HEK293 (cell line): ENCODE results near the gene LILRA2.

ENCODE experiments used
- CTCF ChIA-PET: fragments of 350-600 bp; formaldehyde crosslinking; extraction: SDS; loops from one replicate; lab custom pipeline; 2021; ENCODE audit warnings: antibody characterized with exemption; lab: Yijun Ruan, JAX
- POLR2A ChIA-PET: fragments of 300-600 bp; formaldehyde crosslinking; extraction: SDS; loops from one replicate; lab custom pipeline; 2020; ENCODE audit warnings: antibody characterized with exemption, inconsistent platforms; lab: Yijun Ruan, JAX
- H3K27ac ChIP-seq: fragments of 200-500 bp; sonication (Bioruptor generic); 2 replicates; pipeline ENCODE4 v1.5.1; 2014; ENCODE audit warnings: low read depth, low read length, control low read depth, inconsistent platforms; ENCODE audit errors: extremely low read depth
- H3K36me3 ChIP-seq, 2 experiments: fragments of 200-500 bp in 1 of 2; sonication (Bioruptor generic) in 1 of 2; 1 replicate in 1 of 2; 2 replicates in 1 of 2; pipeline ENCODE4 v1.5.1; 2014 to 2017; ENCODE audit warnings: inconsistent platforms in 2 of 2, low read length in 2 of 2; ENCODE audit not compliant: control insufficient read depth in 2 of 2, insufficient read depth in 1 of 2
- H3K4me1 ChIP-seq: fragments of 200-500 bp; sonication (Bioruptor generic); 2 replicates; pipeline ENCODE4 v1.5.1; 2014; ENCODE audit warnings: mild to moderate bottlenecking, low read length, inconsistent platforms; ENCODE audit not compliant: control insufficient read depth, insufficient read depth
- H3K4me3 ChIP-seq: 2 replicates; pipeline ENCODE4 v1.5.1; 2011; ENCODE audit warnings: low read depth, mild to moderate bottlenecking, control low read depth, low read length, moderate library complexity
- H3K9me3 ChIP-seq: fragments of 200-500 bp; sonication (Bioruptor generic); 2 replicates; pipeline ENCODE4 v1.5.1; 2014; ENCODE audit warnings: low read depth, low read length, inconsistent platforms; ENCODE audit not compliant: control insufficient read depth, insufficient read depth
- BCL6B ChIP-seq: fragments of 450-650 bp; formaldehyde crosslinking; IDR thresholded peaks from 2 replicates; pipeline ENCODE4 v1.5.1; 2017; ENCODE audit warnings: missing biosample characterization, missing genetic modification characterization
- GFI1B ChIP-seq: fragments of 450-650 bp; formaldehyde crosslinking; IDR thresholded peaks from 2 replicates; pipeline ENCODE4 v1.5.1; 2016; ENCODE audit warnings: missing biosample characterization, missing genetic modification characterization
- GLI2 ChIP-seq: fragments of 450-650 bp; formaldehyde crosslinking; IDR thresholded peaks from 2 replicates; pipeline ENCODE4; 2017; ENCODE audit warnings: missing biosample characterization, missing genetic modification characterization, low read depth, borderline replicate concordance
- HOXD13 ChIP-seq: sonication (generic); formaldehyde crosslinking; IDR thresholded peaks from 2 replicates; pipeline ENCODE4 v1.8.0; 2022; ENCODE audit warnings: missing genetic modification reagents, borderline replicate concordance
- KLF7 ChIP-seq: fragments of 450-650 bp; formaldehyde crosslinking; IDR thresholded peaks from 2 replicates; pipeline ENCODE4 v1.5.1; 2016; ENCODE audit warnings: missing biosample characterization, missing genetic modification characterization, borderline replicate concordance
- KLF9 ChIP-seq: fragments of 450-650 bp; formaldehyde crosslinking; IDR thresholded peaks from 2 replicates; pipeline ENCODE4 v1.5.1; 2016; ENCODE audit warnings: missing biosample characterization, missing genetic modification characterization, low read depth
- PRDM6 ChIP-seq: fragments of 450-650 bp; formaldehyde crosslinking; IDR thresholded peaks from 2 replicates; pipeline ENCODE4 v1.5.1; 2017; ENCODE audit warnings: missing biosample characterization, missing genetic modification characterization
- SALL2 ChIP-seq: fragments of 450-650 bp; formaldehyde crosslinking; IDR thresholded peaks from 2 replicates; pipeline ENCODE4 v1.5.0; 2017; ENCODE audit warnings: missing biosample characterization, mild to moderate bottlenecking, missing genetic modification characterization, borderline replicate concordance
- ZBTB26 ChIP-seq: fragments of 450-650 bp; formaldehyde crosslinking; optimal IDR thresholded peaks from 2 replicates; pipeline ENCODE3; 2016; ENCODE audit warnings: missing biosample characterization, mild to moderate bottlenecking, missing genetic modification characterization
- ZFP69B ChIP-seq: fragments of 450-650 bp; formaldehyde crosslinking; IDR thresholded peaks from 2 replicates; pipeline ENCODE4 v1.5.1; 2016; ENCODE audit warnings: missing biosample characterization, missing genetic modification characterization
- ZNF114 ChIP-seq: fragments of 450-650 bp; formaldehyde crosslinking; IDR thresholded peaks from 2 replicates; pipeline ENCODE4 v1.5.0; 2017; ENCODE audit warnings: missing biosample characterization, missing genetic modification characterization
- ZNF133 ChIP-seq: fragments of 450-650 bp; formaldehyde crosslinking; IDR thresholded peaks from 2 replicates; pipeline ENCODE4 v1.5.1; 2016; ENCODE audit warnings: missing biosample characterization, missing genetic modification characterization
- ZNF146 ChIP-seq: fragments of 450-650 bp; formaldehyde crosslinking; IDR thresholded peaks from 2 replicates; pipeline ENCODE4 v1.5.1; 2016; ENCODE audit warnings: missing biosample characterization, missing genetic modification characterization
- ZNF148 ChIP-seq: fragments of 450-650 bp; formaldehyde crosslinking; IDR thresholded peaks from 2 replicates; pipeline ENCODE4 v1.5.0; 2017; ENCODE audit warnings: missing biosample characterization, missing genetic modification characterization, borderline replicate concordance
- ZNF174 ChIP-seq: fragments of 450-650 bp; formaldehyde crosslinking; IDR thresholded peaks from 2 replicates; pipeline ENCODE4 v1.5.0; 2017; ENCODE audit warnings: missing biosample characterization, mild to moderate bottlenecking, missing genetic modification characterization
- ZNF202 ChIP-seq: fragments of 450-650 bp; formaldehyde crosslinking; IDR thresholded peaks from 2 replicates; pipeline ENCODE4 v1.5.1; 2016; ENCODE audit warnings: missing biosample characterization, missing genetic modification characterization, borderline replicate concordance
- ZNF23 ChIP-seq: fragments of 450-650 bp; formaldehyde crosslinking; IDR thresholded peaks from 2 replicates; pipeline ENCODE4 v1.5.1; 2016; ENCODE audit warnings: missing biosample characterization, missing genetic modification characterization, borderline replicate concordance
- ZNF341 ChIP-seq: fragments of 450-650 bp; formaldehyde crosslinking; IDR thresholded peaks from 2 replicates; pipeline ENCODE4; 2016; ENCODE audit warnings: low read depth, missing biosample characterization, missing genetic modification characterization
- ZNF394 ChIP-seq: fragments of 450-650 bp; formaldehyde crosslinking; IDR thresholded peaks from 2 replicates; pipeline ENCODE4 v1.5.1; 2016; ENCODE audit warnings: missing biosample characterization, missing genetic modification characterization, mild to moderate bottlenecking, moderate library complexity, borderline replicate concordance
- ZNF529 ChIP-seq: fragments of 450-650 bp; formaldehyde crosslinking; IDR thresholded peaks from 2 replicates; pipeline ENCODE4 v1.5.1; 2017; ENCODE audit warnings: missing genetic modification characterization, missing biosample characterization; ENCODE audit not compliant: insufficient replicate concordance
- ZNF585B ChIP-seq: fragments of 450-650 bp; formaldehyde crosslinking; IDR thresholded peaks from 2 replicates; pipeline ENCODE4 v1.5.1; 2016; ENCODE audit warnings: missing biosample characterization, missing genetic modification characterization
- ZNF600 ChIP-seq: fragments of 450-650 bp; formaldehyde crosslinking; IDR thresholded peaks from 2 replicates; pipeline ENCODE4 v1.5.1; 2016; ENCODE audit warnings: missing biosample characterization, missing genetic modification characterization
- ZNF626 ChIP-seq: fragments of 450-650 bp; sonication (Bioruptor Pico); formaldehyde crosslinking; IDR thresholded peaks from 2 replicates; pipeline ENCODE4 v1.5.1; 2018; ENCODE audit warnings: missing biosample characterization, missing genetic modification characterization, inconsistent platforms
- ZNF768 ChIP-seq: fragments of 450-650 bp; formaldehyde crosslinking; IDR thresholded peaks from 2 replicates; pipeline ENCODE4 v1.5.1; 2018; ENCODE audit warnings: missing biosample characterization, mild to moderate bottlenecking, missing genetic modification characterization
- TF ChIP-seq, protein P1 (sequence below): fragments of 450-650 bp; IDR thresholded peaks from 2 replicates; pipeline ENCODE4 v1.5.1; 2018; ENCODE audit warnings: missing biosample characterization, missing genetic modification characterization
- TF ChIP-seq, protein P2 (sequence below): fragments of 450-650 bp; formaldehyde crosslinking; IDR thresholded peaks from 2 replicates; pipeline ENCODE4 v1.5.1; 2016; ENCODE audit warnings: missing biosample characterization, missing genetic modification characterization, borderline replicate concordance

LILRA2 gene

DNA sequence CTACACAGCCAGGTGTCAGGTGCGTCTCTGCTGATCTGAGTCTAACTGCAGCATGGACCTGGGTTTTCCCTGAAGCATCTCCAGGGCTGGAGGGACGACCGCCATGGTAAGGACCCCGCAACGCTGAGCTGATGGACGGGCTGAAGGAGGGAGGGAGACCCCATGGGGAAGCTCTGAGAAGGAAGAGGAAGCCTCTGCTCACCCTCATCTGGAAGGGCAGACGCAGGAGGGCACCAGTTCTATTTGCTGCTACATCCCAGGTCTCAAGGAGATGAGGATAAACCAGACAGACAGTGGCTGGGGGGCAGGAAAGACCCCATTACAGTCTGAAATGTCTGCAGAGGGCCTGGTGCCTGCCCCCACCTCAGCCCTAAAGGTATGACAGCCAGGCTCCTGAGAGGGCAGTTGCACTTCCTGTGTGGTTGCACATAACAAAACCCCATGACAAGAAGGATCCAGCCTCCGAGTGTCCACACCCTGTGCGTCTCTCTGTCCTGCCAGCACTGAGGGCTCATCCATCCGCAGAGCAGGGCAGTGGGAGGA, at the start of gene LILRA2:
Gene LILRA2 (plus strand): TSS at position 461 of the 543 bp plus-strand sequence. CDS start 89 bp downstream, outside the sequence.
- CTCF ChIA-PET = no interaction called here

DNA sequence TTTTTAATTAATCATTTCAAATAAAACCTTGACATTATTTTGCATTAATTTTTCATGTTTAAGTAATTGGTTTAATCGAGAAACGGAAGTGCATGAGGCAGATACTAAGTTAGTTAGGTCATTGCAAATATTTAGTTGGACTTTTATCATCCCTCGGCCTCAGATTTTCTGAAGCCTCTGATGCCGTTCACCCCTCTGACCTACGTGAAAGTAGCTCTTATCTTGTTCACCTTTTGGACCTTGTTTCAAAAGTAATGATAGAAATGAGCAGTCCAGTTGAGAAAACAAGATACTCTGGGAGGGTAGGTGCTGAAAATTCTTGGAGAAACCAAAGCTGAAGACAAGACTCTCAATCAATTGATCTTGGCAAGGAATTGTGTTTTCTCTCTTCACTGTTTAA, 48.0 kb upstream of the LILRA2 start:
- Histone ChIP-seq H3K36me3 (no peaks in the 10 kb centered on the region), H3K9me3 (no peaks in the 10 kb centered on the region), H3K27ac (no peak overlapping the region), H3K4me1 (no peaks in the 10 kb centered on the region), H3K4me3 (no peak overlapping the region)
- ChIA-PET POLR2A (no interaction called here), CTCF (interaction anchor here (1.5 kb wide), 1 partner anchor 47 kb away, joined by 8 read pairs; no protein-coding TSS in a partner anchor)
- TF ChIP-seq, protein P1, sequence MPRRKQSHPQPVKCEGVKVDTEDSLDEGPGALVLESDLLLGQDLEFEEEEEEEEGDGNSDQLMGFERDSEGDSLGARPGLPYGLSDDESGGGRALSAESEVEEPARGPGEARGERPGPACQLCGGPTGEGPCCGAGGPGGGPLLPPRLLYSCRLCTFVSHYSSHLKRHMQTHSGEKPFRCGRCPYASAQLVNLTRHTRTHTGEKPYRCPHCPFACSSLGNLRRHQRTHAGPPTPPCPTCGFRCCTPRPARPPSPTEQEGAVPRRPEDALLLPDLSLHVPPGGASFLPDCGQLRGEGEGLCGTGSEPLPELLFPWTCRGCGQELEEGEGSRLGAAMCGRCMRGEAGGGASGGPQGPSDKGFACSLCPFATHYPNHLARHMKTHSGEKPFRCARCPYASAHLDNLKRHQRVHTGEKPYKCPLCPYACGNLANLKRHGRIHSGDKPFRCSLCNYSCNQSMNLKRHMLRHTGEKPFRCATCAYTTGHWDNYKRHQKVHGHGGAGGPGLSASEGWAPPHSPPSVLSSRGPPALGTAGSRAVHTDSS (tag by site-specific recombination) = no peak
- TF ChIP-seq ZNF148 (tag by site-specific recombination) = no peak
- no peak for TF ChIP-seq ZNF394
- TF ChIP-seq GFI1B (tag by site-specific recombination) = no peak
- no peak for TF ChIP-seq ZFP69B (tag by site-specific recombination)
- TF ChIP-seq PRDM6 (tag by site-specific recombination) = no peak
- TF ChIP-seq ZNF174 (tag by site-specific recombination) = no peak

More for the DNA sequence above, at the start of gene LILRA2:
- H3K4me3 ChIP-seq = no peak within 1 kb of the TSS
- H3K27ac ChIP-seq = no peak within 1 kb of the TSS
- no peaks in the 10 kb centered on the region for H3K9me3 ChIP-seq
- no peaks in the 10 kb centered on the region for H3K4me1 ChIP-seq
- TF ChIP-seq KLF9 (tag by site-specific recombination) = no peak
- no peak for TF ChIP-seq KLF7 (tag by site-specific recombination)
- no peak for TF ChIP-seq SALL2 (tag by site-specific recombination)
- TF ChIP-seq ZNF146 = no peak
- no peak for TF ChIP-seq GLI2 (tag by site-specific recombination)
- no peak for TF ChIP-seq ZNF600 (tag by site-specific recombination)
- no peak for TF ChIP-seq ZNF133 (tag by site-specific recombination)
- TF ChIP-seq ZNF23 (tag by site-specific recombination) = no peak
- TF ChIP-seq ZNF114 (tag by site-specific recombination) = no peak
- no peak for TF ChIP-seq ZNF341 (tag by site-specific recombination)
- TF ChIP-seq, protein P2, sequence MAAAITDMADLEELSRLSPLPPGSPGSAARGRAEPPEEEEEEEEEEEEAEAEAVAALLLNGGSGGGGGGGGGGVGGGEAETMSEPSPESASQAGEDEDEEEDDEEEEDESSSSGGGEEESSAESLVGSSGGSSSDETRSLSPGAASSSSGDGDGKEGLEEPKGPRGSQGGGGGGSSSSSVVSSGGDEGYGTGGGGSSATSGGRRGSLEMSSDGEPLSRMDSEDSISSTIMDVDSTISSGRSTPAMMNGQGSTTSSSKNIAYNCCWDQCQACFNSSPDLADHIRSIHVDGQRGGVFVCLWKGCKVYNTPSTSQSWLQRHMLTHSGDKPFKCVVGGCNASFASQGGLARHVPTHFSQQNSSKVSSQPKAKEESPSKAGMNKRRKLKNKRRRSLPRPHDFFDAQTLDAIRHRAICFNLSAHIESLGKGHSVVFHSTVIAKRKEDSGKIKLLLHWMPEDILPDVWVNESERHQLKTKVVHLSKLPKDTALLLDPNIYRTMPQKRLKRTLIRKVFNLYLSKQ (tag by site-specific recombination) = no peak
- TF ChIP-seq ZNF585B (tag by site-specific recombination) = no peak
- no peak for TF ChIP-seq ZNF529 (tag by site-specific recombination)
- TF ChIP-seq ZNF202 (tag by site-specific recombination) = no peak
- TF ChIP-seq ZBTB26 (tag by site-specific recombination) = no peak
- no peak for TF ChIP-seq ZNF768 (tag by site-specific recombination)
- no peak for TF ChIP-seq PRDM6 (tag by site-specific recombination)
- TF ChIP-seq ZNF626 (tag by site-specific recombination) = no peak
- no peak for TF ChIP-seq HOXD13
- no peak for TF ChIP-seq BCL6B (tag by site-specific recombination)
- no peaks in the 10 kb centered on the region for H3K36me3 ChIP-seq
- POLR2A ChIA-PET = no interaction called here
